ENCODE results near the gene GABRR3.

Gene GABRR3

GRCh38 chr3:97960993-97961766, 73.9 kb downstream of the GABRR3 start:
- no peak for DNase-seq (ENCODE audit: low read depth in 1 of 2, low spot score in 1 of 2)
- Histone ChIP-seq H3K4me3 (replicated peaks; ENCODE audit: insufficient read depth, low read length) (no peak overlapping the region), H3K27me3 (ENCODE audit: insufficient read depth, poor library complexity, severe bottlenecking) (no peaks in the 10 kb centered on the region), H3K27ac (replicated peaks) (no peak overlapping the region)
- TF ChIP-seq POLR2AphosphoS5 (IDR thresholded peaks at IDR 0.05; ENCODE audit: low read depth) (no peak), GABPA (IDR thresholded peaks at IDR 0.05; ENCODE audit: low read depth) (no peak), SPI1 (IDR thresholded peaks at IDR 0.05; ENCODE audit: borderline replicate concordance, low read depth) (no peak)
- TF ChIP-seq, protein P1, sequence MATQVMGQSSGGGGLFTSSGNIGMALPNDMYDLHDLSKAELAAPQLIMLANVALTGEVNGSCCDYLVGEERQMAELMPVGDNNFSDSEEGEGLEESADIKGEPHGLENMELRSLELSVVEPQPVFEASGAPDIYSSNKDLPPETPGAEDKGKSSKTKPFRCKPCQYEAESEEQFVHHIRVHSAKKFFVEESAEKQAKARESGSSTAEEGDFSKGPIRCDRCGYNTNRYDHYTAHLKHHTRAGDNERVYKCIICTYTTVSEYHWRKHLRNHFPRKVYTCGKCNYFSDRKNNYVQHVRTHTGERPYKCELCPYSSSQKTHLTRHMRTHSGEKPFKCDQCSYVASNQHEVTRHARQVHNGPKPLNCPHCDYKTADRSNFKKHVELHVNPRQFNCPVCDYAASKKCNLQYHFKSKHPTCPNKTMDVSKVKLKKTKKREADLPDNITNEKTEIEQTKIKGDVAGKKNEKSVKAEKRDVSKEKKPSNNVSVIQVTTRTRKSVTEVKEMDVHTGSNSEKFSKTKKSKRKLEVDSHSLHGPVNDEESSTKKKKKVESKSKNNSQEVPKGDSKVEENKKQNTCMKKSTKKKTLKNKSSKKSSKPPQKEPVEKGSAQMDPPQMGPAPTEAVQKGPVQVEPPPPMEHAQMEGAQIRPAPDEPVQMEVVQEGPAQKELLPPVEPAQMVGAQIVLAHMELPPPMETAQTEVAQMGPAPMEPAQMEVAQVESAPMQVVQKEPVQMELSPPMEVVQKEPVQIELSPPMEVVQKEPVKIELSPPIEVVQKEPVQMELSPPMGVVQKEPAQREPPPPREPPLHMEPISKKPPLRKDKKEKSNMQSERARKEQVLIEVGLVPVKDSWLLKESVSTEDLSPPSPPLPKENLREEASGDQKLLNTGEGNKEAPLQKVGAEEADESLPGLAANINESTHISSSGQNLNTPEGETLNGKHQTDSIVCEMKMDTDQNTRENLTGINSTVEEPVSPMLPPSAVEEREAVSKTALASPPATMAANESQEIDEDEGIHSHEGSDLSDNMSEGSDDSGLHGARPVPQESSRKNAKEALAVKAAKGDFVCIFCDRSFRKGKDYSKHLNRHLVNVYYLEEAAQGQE (IDR thresholded peaks at IDR 0.05; ENCODE audit: insufficient replicate concordance, low read depth) = no peak
- TF ChIP-seq, protein P2, sequence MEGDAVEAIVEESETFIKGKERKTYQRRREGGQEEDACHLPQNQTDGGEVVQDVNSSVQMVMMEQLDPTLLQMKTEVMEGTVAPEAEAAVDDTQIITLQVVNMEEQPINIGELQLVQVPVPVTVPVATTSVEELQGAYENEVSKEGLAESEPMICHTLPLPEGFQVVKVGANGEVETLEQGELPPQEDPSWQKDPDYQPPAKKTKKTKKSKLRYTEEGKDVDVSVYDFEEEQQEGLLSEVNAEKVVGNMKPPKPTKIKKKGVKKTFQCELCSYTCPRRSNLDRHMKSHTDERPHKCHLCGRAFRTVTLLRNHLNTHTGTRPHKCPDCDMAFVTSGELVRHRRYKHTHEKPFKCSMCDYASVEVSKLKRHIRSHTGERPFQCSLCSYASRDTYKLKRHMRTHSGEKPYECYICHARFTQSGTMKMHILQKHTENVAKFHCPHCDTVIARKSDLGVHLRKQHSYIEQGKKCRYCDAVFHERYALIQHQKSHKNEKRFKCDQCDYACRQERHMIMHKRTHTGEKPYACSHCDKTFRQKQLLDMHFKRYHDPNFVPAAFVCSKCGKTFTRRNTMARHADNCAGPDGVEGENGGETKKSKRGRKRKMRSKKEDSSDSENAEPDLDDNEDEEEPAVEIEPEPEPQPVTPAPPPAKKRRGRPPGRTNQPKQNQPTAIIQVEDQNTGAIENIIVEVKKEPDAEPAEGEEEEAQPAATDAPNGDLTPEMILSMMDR (IDR thresholded peaks at IDR 0.05; ENCODE audit: insufficient read depth, low read length) = no peak

DNA sequence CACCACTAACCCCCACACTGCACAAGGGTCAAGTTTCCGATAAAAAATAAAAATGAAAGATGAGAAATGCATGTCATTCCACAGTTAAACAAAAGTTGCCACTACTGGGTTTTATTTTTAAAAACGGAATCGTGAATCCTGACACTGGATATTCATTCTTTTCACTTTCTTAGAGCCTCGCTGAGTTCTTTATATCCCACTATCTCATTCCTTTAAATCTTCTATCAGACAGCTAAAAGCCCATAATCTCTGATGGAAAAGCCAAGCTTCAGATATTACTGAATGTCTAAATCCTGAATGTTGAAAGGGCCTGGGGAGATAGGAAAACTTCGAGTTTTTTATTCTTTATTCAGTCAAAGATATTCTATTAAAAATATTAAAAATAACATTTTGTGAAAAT, 74.6 kb downstream of the GABRR3 start:
- Histone ChIP-seq H3K27me3 (ENCODE audit: insufficient read depth, poor library complexity, severe bottlenecking) (no peaks in the 10 kb centered on the region), H3K4me3 (replicated peaks; ENCODE audit: insufficient read depth, low read length) (no peak overlapping the region), H3K27ac (replicated peaks) (no peak overlapping the region)
- no peak for DNase-seq (ENCODE audit: low read depth in 1 of 2, low spot score in 1 of 2)
- TF ChIP-seq GABPA (IDR thresholded peaks at IDR 0.05; ENCODE audit: low read depth) (no peak), POLR2AphosphoS5 (IDR thresholded peaks at IDR 0.05; ENCODE audit: low read depth) (no peak), SPI1 (IDR thresholded peaks at IDR 0.05; ENCODE audit: borderline replicate concordance, low read depth) (no peak)
- TF ChIP-seq, protein P1 (IDR thresholded peaks at IDR 0.05; ENCODE audit: insufficient replicate concordance, low read depth) = no peak
- TF ChIP-seq, protein P2 (IDR thresholded peaks at IDR 0.05; ENCODE audit: insufficient read depth, low read length) = no peak

- no peak for DNase-seq (ENCODE audit: low read depth in 1 of 2, low spot score in 1 of 2)
- TF ChIP-seq, protein P2 (IDR thresholded peaks at IDR 0.05; ENCODE audit: insufficient read depth, low read length) = no peak
- no peak for TF ChIP-seq POLR2AphosphoS5 (IDR thresholded peaks at IDR 0.05; ENCODE audit: low read depth)
- TF ChIP-seq, protein P1 (IDR thresholded peaks at IDR 0.05; ENCODE audit: insufficient replicate concordance, low read depth) = no peak
- TF ChIP-seq SPI1 (IDR thresholded peaks at IDR 0.05; ENCODE audit: borderline replicate concordance, low read depth) = no peak
- no peak overlapping the region for H3K4me3 ChIP-seq (replicated peaks; ENCODE audit: insufficient read depth, low read length)
- no peak overlapping the region for H3K27ac ChIP-seq (replicated peaks)
- no peaks in the 10 kb centered on the region for H3K27me3 ChIP-seq (ENCODE audit: insufficient read depth, poor library complexity, severe bottlenecking)
These were observed 75.2 kb downstream of the GABRR3 start for GRCh38 chr3:97959872-97960271.

All from HL-60 (cell line).